HAP-1 (cell line): Measurements from ENCODE around the gene ELFN1.
A peak's percentile ranks its signal among the peaks of the same experiment; 100 is the strongest.

Source experiments
- DNase-seq, 2 experiments: peaks; one replicate each; pipeline ENCODE4 v3.0.0-alpha.2; 2016 to 2020; ENCODE audit warnings: low spot score in 2 of 2
- H3K27me3 ChIP-seq: fragments of 250-450 bp; sonication (Bioruptor Pico); 2 replicates; pipeline ENCODE4 v1.5.1; 2020; ENCODE audit warnings: low read depth, mild to moderate bottlenecking, moderate library complexity
- H3K36me3 ChIP-seq: fragments of 250-450 bp; sonication (Bioruptor Pico); replicated peaks from 2 replicates; pipeline ENCODE4 v1.5.1; 2020; ENCODE audit warnings: mild to moderate bottlenecking
- H3K4me1 ChIP-seq: fragments of 250-450 bp; sonication (Bioruptor Pico); 2 replicates; pipeline ENCODE4 v1.5.1; 2020; ENCODE audit warnings: mild to moderate bottlenecking
- H3K4me3 ChIP-seq: fragments of 250-450 bp; sonication (Bioruptor Pico); 2 replicates; pipeline ENCODE4 v1.5.1; 2020; ENCODE audit warnings: mild to moderate bottlenecking, moderate library complexity
- H3K9me3 ChIP-seq: fragments of 250-450 bp; sonication (Bioruptor Pico); 2 replicates; pipeline ENCODE4 v1.5.1; 2020; ENCODE audit warnings: mild to moderate bottlenecking, moderate library complexity
- in situ Hi-C: fragments of 300-500 bp; cut with MboI; formaldehyde crosslinking; loops from 3 replicates; pipeline ENCODE4 v1.14.3; 2020; ENCODE audit warnings: low sequenced_read_pairs, inconsistent platforms, mixed read lengths

The ELFN1 gene

GRCh38 chr7:1637155-1637554 is 32.9 kb upstream of the ELFN1 start:
- Histone ChIP-seq H3K36me3 (no peaks in the 10 kb centered on the region), H3K9me3 (no peaks in the 10 kb centered on the region; the same call in 1 of the 2 replicates), H3K4me3 (no peak overlapping the region), H3K27me3 (no peaks in the 10 kb centered on the region; the same call in 1 of the 2 replicates), H3K4me1 (no peaks in the 10 kb centered on the region)
- DNase-seq: no peak
- in situ Hi-C loops: no loop called here

- H3K36me3 ChIP-seq: no peaks in the 10 kb centered on the region
- H3K9me3 ChIP-seq: no peaks in the 10 kb centered on the region; the same call in 1 of the 2 replicates
- no peaks in the 10 kb centered on the region for H3K4me1 ChIP-seq
- no peaks in the 10 kb centered on the region; the same call in 1 of the 2 replicates for H3K27me3 ChIP-seq
- in situ Hi-C loops: no loop called here
- DNase-seq: no peak
- H3K4me3 ChIP-seq: no peak overlapping the region
Measured at GRCh38 chr7:1638215-1638661, 31.8 kb upstream of the ELFN1 start.

- Histone ChIP-seq H3K4me1 (no peaks in the 10 kb centered on the region), H3K36me3 (no peaks in the 10 kb centered on the region), H3K27me3 (no peaks in the 10 kb centered on the region; the same call in 1 of the 2 replicates), H3K9me3 (no peaks in the 10 kb centered on the region; the same call in 1 of the 2 replicates), H3K4me3 (no peak overlapping the region)
- in situ Hi-C loops: no loop called here
- no peak for DNase-seq
Measured at GRCh38 chr7:1639071-1639470, 31.0 kb upstream of the ELFN1 start.

- Histone ChIP-seq H3K27me3 (no peaks in the 10 kb centered on the region; the same call in 1 of the 2 replicates), H3K9me3 (no peaks in the 10 kb centered on the region; the same call in 1 of the 2 replicates), H3K36me3 (no peaks in the 10 kb centered on the region), H3K4me3 (no peak overlapping the region), H3K4me1 (no peaks in the 10 kb centered on the region)
- DNase-seq: no peak
- in situ Hi-C loops: no loop called here
Measured at GRCh38 chr7:1639532-1640175, 30.4 kb upstream of the ELFN1 start.

- in situ Hi-C loops: no loop called here
Measured at GRCh38 chr7:1640376-1641172, 29.5 kb upstream of the ELFN1 start.

GRCh38 chr7:1641173-1641572 is 28.9 kb upstream of the ELFN1 start:
- in situ Hi-C loops: no loop called here
- Histone ChIP-seq H3K4me1 (no peaks in the 10 kb centered on the region), H3K36me3 (no peaks in the 10 kb centered on the region), H3K4me3 (no peak overlapping the region), H3K27me3 (no peaks in the 10 kb centered on the region; the same call in 1 of the 2 replicates), H3K9me3 (no peaks in the 10 kb centered on the region; the same call in 1 of the 2 replicates)
- DNase-seq: no peak

More at GRCh38 chr7:1640376-1641172, 29.5 kb upstream of the ELFN1 start:
- no peaks in the 10 kb centered on the region for H3K36me3 ChIP-seq
- no peaks in the 10 kb centered on the region; the same call in 1 of the 2 replicates for H3K27me3 ChIP-seq
- no peaks in the 10 kb centered on the region for H3K4me1 ChIP-seq
- no peaks in the 10 kb centered on the region; the same call in 1 of the 2 replicates for H3K9me3 ChIP-seq
- DNase-seq: peak in 1 of 2 experiments; percentile 52
- no peak overlapping the region for H3K4me3 ChIP-seq

GRCh38 chr7:1641661-1642260 is 28.3 kb upstream of the ELFN1 start:
- Histone ChIP-seq H3K9me3 (no peaks in the 10 kb centered on the region; the same call in 1 of the 2 replicates), H3K27me3 (no peaks in the 10 kb centered on the region; the same call in 1 of the 2 replicates), H3K4me3 (no peak overlapping the region), H3K4me1 (no peaks in the 10 kb centered on the region), H3K36me3 (no peaks in the 10 kb centered on the region)
- in situ Hi-C loops: no loop called here
- DNase-seq: no peak

GRCh38 chr7:1642291-1642731 is 27.8 kb upstream of the ELFN1 start:
- no peak for DNase-seq
- no peaks in the 10 kb centered on the region for H3K4me1 ChIP-seq
- in situ Hi-C loops: no loop called here

GRCh38 chr7:1643270-1644092 is 26.6 kb upstream of the ELFN1 start:
- in situ Hi-C loops: no loop called here
- H3K36me3 ChIP-seq: no peaks in the 10 kb centered on the region
- H3K9me3 ChIP-seq: no peaks in the 10 kb centered on the region
- no peaks in the 10 kb centered on the region for H3K4me1 ChIP-seq
- H3K4me3 ChIP-seq: no peak overlapping the region
- no peak for DNase-seq
- no peaks in the 10 kb centered on the region; the same call in 1 of the 2 replicates for H3K27me3 ChIP-seq

More at GRCh38 chr7:1642291-1642731, 27.8 kb upstream of the ELFN1 start:
- no peak overlapping the region for H3K4me3 ChIP-seq
- H3K27me3 ChIP-seq: no peaks in the 10 kb centered on the region; the same call in 1 of the 2 replicates
- H3K9me3 ChIP-seq: no peaks in the 10 kb centered on the region
- no peaks in the 10 kb centered on the region for H3K36me3 ChIP-seq

GRCh38 chr7:1644341-1645070 is 25.6 kb upstream of the ELFN1 start:
- H3K4me1 ChIP-seq: no peaks in the 10 kb centered on the region
- no peak for DNase-seq
- no peaks in the 10 kb centered on the region for H3K9me3 ChIP-seq
- no peaks in the 10 kb centered on the region for H3K36me3 ChIP-seq
- in situ Hi-C loops: no loop called here
- H3K4me3 ChIP-seq: no peak overlapping the region
- no peaks in the 10 kb centered on the region; the same call in 1 of the 2 replicates for H3K27me3 ChIP-seq

- Histone ChIP-seq H3K27me3 (no peaks in the 10 kb centered on the region; the same call in 1 of the 2 replicates), H3K4me1 (no peaks in the 10 kb centered on the region), H3K36me3 (no peaks in the 10 kb centered on the region), H3K4me3 (no peak overlapping the region), H3K9me3 (no peaks in the 10 kb centered on the region)
- in situ Hi-C loops: no loop called here
- no peak for DNase-seq
Measured at GRCh38 chr7:1645071-1645409, 25.0 kb upstream of the ELFN1 start.

GRCh38 chr7:1645476-1645875 is 24.6 kb upstream of the ELFN1 start:
- in situ Hi-C loops: no loop called here

More at GRCh38 chr7:1645476-1645875, 24.6 kb upstream of the ELFN1 start:
- H3K9me3 ChIP-seq: no peaks in the 10 kb centered on the region
- H3K36me3 ChIP-seq: no peaks in the 10 kb centered on the region
- H3K27me3 ChIP-seq: no peaks in the 10 kb centered on the region; the same call in 1 of the 2 replicates
- H3K4me1 ChIP-seq: no peaks in the 10 kb centered on the region
- no peak for DNase-seq
- no peak overlapping the region for H3K4me3 ChIP-seq
